ENCODE results near the gene STX3.
"Not testable (repeated sequence)": the region's sequence is repeated elsewhere in the genome, so short reads cannot be mapped to it uniquely, and the experiment has no call there.

STX3 gene

GRCh38 chr11:59787255-59787588 is 32.0 kb downstream of the STX3 start:
- DNase-seq (ENCODE audit: low read depth in 4 of 4, low spot score in 1 of 4) = no peak

- no peak for DNase-seq (ENCODE audit: low read depth in 4 of 4, low spot score in 1 of 4)
Observed at GRCh38 chr11:59787816-59788215, 32.6 kb downstream of the STX3 start.

DNA sequence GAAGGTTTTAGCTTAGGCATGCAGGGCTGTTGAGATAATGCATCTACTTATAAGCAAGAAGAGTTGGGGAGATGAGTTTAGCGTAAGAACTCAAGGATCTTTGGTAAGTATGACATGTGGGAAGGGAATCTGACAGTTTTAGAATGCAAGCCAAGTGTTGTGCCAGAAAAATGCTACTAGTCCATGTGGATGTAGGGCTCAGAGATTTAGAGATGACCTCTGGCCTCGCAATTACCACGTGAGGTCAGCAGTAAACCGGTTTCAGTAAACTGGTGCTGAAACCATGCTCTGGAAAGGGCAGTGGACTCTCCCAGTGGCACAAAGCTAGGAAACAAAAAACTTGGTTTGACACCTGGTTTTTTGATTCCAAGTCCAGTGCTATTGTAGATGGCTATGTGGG is 36.5 kb downstream of the STX3 start:
- DNase-seq (ENCODE audit: low read depth in 4 of 4, low spot score in 1 of 4) = no peak

DNA sequence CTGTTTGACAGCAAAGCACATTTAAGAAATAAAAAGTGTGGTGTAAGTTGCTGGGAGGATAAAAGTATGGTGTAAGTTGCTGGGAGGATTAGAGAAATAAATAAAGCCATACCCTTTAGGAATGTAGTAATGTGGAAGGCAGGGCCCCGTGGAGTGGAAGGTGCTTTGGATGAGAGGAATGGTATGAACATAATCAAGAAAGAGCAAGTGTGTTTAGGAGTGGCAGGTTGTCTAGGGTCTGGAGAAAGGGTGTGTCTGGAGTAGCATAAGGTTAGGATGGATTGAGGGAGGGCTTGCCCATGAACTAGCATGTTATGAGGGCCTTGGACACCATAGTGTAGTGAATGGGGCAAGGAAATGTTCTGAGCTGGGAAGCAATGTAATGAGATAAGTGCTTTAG is 37.3 kb downstream of the STX3 start:
- no peak for DNase-seq (ENCODE audit: low read depth in 4 of 4, low spot score in 1 of 4)

GRCh38 chr11:59794417-59794816 is 39.2 kb downstream of the STX3 start:
- no peak for DNase-seq (ENCODE audit: low read depth in 4 of 4, low spot score in 1 of 4)

DNA sequence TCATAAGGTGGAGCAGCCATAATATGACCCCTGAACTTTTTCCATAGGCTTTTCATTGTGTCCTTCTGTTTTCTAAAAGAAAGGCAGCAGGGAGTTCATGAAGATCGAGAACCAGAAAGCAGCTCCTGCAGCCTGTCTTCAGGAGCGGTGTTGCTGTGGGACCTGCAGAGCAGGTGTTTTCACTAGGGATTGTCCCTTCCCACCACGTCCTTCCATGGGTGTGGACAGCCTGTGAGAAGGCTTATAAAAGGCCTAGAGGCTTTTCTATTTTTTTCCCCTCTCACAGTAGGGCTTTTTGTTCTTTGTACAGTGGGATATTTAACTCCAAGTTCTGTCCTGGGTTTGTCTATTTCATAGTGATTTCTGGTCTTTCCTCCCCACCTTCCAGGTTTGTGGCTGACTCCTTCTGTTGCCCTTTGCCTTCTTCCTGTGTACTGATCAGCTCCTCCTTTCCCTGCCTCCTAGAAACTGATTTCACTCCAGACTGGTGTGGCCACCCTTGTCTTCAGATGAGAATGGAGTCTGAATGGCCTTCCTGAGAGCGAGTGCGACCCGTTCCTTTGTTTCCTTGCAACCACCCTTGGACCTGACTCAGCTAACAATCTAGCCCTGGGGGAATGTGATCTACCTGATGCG is 45.3 kb downstream of the STX3 start:
- DNase-seq (ENCODE audit: low read depth in 4 of 4, low spot score in 1 of 4) = no peak

GRCh38 chr11:59801160-59801706 is 46.1 kb downstream of the STX3 start:
- DNase-seq (ENCODE audit: low read depth in 4 of 4, low spot score in 1 of 4) = no peak

DNA sequence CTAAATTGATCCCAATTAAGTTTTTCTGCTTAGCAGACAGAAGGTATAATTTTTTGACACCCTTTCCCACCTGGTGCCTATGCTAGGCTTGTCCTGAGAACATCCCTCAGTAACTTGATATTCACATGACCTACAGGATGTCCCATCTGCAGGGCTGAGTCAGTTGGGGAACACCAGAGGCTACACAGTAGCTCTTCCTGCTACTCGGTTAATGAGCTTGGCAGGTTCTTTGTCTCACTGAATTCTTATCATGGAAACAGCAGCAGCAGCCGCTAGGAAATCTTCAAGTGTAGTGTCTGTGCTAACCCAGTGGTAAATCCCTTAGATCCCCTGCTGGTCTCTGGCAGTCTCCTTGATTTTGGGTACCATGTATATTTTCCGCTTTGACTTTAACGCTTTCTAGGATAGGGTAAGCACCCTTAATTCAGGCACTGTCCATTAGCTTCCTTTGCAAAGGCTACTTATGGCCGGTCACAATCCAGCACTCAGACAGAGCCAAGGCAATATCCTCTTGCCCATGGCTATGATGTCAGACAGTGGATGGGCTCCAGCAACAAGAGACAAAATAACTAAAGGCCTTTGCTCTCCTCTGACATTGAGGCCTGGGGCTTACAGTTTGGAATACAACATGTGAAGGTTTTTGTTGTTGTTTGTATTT is 46.9 kb downstream of the STX3 start:
- no peak for DNase-seq (ENCODE audit: low read depth in 4 of 4, low spot score in 1 of 4)

DNA sequence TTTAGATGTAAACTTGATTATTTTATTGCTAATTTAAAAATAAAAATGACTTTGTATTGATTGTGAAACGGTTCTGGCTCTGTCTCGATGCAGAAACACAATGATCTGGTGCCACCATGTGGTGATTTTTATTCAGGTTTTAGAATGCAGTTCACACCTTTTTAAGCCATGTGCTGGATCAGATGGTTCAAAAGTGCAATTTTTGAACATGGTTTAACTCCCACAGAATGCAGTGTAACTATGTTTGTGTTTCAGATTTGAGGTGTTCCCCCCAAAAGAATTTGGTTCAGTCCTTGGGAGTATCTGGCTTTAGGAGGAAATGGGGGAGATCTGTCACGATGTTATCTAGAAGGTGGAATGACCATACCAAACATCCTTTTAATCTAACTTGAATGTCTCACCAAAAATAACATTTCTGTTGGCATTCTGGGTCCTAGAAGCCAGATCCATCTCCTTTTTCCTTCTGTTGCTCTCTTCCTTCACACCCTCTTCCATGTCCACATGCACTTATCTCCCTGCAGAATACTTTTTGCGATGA is 47.5 kb downstream of the STX3 start:
- DNase-seq (ENCODE audit: low read depth in 4 of 4, low spot score in 1 of 4) = no peak

DNA sequence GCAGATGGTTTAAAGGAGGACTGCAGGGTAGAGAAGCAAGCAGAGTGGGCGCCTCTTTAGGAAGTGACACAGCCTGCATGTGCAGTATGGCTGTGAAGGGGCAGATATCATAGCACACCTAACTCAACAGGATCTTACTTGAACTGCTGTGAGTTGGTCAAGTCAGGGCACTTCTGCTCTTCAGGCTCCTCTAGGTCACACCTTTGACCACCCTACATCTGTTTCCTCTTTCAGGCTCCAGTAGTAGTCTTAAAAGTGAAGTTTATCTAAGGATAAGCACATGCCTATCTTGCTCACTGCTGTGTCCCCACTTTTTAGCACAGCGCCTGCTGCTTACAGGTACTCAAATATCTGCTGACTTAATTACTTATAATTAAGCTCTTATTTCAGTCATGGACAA is 48.9 kb downstream of the STX3 start:
- DNase-seq (ENCODE audit: low read depth in 4 of 4, low spot score in 1 of 4) = no peak

GRCh38 chr11:59807047-59807610 is 52.0 kb downstream of the STX3 start:
- DNase-seq (ENCODE audit: low read depth in 4 of 4, low spot score in 1 of 4) = no peak

GRCh38 chr11:59810189-59810910 is 55.2 kb downstream of the STX3 start, which contains the start of gene MRPL16:
MRPL16 (minus strand) TSS chr11:59810778; CDS start chr11:59810658, 120 bp downstream.
- DNase-seq (ENCODE audit: low read depth in 4 of 4, low spot score in 1 of 4) = peak; percentile 75 to 84 (median 81)

DNA sequence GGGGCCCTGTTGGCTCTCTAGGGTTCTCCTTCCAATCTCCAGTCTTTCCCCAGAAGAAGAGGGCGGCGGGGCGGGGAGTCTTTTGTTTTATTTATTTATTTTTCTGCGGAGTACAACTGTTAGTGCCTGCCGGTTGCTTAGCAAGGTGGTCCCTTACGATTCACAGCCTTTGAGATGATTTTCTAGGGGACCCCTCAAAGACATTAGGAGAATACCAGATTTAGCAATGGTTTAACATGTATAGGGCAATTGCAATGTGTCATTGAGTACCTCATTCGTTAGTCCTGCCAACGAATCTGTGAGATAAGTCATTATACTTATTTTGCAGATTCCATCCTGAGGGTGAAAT is 55.7 kb downstream of the STX3 start:
- DNase-seq (ENCODE audit: low read depth in 4 of 4, low spot score in 1 of 4) = no peak

GRCh38 chr11:59812220-59812619 is 57.0 kb downstream of the STX3 start:
- no peak for DNase-seq (ENCODE audit: low read depth in 4 of 4, low spot score in 1 of 4)

DNA sequence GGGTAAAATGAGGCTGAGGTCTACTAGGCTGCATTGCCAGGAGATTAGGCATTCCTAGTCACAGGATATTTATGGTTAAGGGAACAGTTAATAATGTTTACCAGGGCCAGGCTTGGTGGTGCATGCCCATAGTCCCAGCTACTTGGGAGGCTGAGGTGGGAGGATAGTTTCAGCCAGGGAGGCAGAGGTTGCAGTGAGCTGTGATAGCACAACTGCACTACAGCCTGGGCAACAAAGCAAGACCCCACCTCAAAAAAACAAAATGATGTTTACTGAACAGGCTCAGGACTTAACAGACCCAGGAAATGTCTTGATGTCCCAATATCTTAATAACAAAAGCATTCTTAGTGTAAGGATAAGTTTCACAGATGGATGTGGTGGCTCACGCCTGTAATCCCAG is 58.2 kb downstream of the STX3 start:
- no peak for DNase-seq (ENCODE audit: low read depth in 4 of 4, low spot score in 1 of 4)

DNA sequence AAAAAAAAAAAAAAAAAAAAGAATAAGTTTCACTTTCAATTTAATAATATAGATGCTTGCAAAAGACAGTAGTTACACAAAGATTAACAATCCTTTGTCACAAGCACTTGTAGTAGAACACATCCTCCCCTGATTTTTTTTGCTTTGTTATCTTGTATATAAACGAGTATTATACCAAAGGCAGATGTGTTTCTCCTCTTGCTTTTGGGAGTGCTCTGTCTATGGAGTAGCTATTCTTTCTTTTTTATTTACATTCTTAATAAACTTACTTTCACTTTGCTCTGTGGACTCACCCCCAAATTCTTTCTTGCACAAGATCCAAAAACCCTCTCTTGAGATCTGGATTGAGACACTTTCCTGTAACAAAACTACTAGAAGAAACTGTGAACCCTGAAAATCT is 58.8 kb downstream of the STX3 start:
- no peak for DNase-seq (ENCODE audit: low read depth in 4 of 4, low spot score in 1 of 4)

- no peak for DNase-seq (ENCODE audit: low read depth in 4 of 4, low spot score in 1 of 4)
Observed at GRCh38 chr11:59815754-59816153, 60.6 kb downstream of the STX3 start.

DNA sequence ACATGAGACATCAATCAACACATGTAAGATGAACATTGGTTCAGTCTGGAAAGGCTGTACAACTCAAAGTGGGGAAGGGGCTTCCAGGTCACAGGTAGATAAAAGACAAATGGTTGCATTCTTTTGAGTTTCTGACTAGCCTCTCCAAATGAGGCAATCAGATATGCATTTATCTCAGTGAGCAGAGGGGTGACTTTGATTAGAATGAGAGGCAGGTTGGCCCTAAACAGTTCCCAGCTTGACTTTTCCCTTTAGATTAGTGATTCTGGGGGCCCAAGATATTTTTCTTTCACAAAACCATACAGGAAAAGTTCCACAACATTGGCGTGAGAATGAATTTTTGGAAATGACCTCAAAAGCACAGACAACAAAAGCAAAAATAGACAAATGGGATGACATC is 61.3 kb downstream of the STX3 start:
- not testable (repeated sequence) for DNase-seq (ENCODE audit: low read depth in 4 of 4, low spot score in 1 of 4)

GRCh38 chr11:59818572-59818971 is 63.4 kb downstream of the STX3 start:
- no peak for DNase-seq (ENCODE audit: low read depth in 4 of 4, low spot score in 1 of 4)

DNA sequence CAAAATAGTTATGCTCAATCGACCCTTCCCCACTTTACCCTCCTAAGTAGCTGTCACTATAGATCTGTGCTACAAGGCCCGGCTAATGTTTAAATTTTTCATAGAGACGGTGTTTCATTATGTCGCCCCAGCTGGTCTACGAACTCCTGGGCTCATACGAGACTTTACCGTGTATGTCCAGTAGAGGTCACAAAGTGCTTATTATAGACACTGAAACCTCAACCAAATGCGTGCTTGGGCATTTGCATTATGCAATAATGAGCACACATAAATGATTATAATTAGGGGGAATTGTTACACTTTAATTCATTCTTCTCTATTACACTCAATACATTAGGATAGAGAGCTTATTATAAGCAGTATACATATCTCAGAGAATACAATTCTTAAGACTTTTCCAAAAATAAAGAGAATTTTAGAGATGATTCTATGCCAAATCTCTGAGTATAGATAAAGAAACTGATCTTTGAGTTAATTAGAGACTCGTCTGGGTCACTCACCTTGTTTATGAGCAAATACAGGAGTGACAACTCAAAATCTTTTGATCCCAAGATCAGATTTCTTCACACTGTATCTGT is 67.9 kb downstream of the STX3 start:
- DNase-seq (ENCODE audit: low read depth in 4 of 4, low spot score in 1 of 4) = no peak

- DNase-seq (ENCODE audit: low read depth in 4 of 4, low spot score in 1 of 4) = no peak
Observed at GRCh38 chr11:59829358-59829757, 74.2 kb downstream of the STX3 start.

Data from stimulated activated CD4-positive, alpha-beta T cell treated with anti-CD3 and anti-CD28 coated beads, Interleukin-1b, Interleukin-23, amount 100 ng/mL, for 24 hours (primary cell).